Neuronal stem cell (in vitro differentiated cells): Measurements from ENCODE around the gene HIRIP3.

Experiments used
- DNase-seq: peaks from one replicate; pipeline ENCODE4 v3.0.0-alpha.2; 2013; ENCODE audit warnings: low spot score
- H2AFZ ChIP-seq: one replicate; pipeline ENCODE4 v1.6.1; 2013; ENCODE audit warnings: mild to moderate bottlenecking, low read length, inconsistent platforms
- H2AK5ac ChIP-seq: 2 replicates; pipeline ENCODE4 v1.6.1; 2013; ENCODE audit warnings: low read depth, mild to moderate bottlenecking, inconsistent platforms, low read length, moderate library complexity, mixed read lengths
- H2BK120ac ChIP-seq: 2 replicates; pipeline ENCODE4 v1.6.1; 2013; ENCODE audit warnings: low read depth, mild to moderate bottlenecking, inconsistent platforms, low read length, moderate library complexity, mixed read lengths
- H2BK12ac ChIP-seq: one replicate; pipeline ENCODE4 v1.6.1; 2013; ENCODE audit warnings: low read length, inconsistent platforms
- H2BK15ac ChIP-seq: 2 replicates; pipeline ENCODE4 v1.6.1; 2013; ENCODE audit warnings: mild to moderate bottlenecking, low read length, inconsistent platforms, mixed read lengths
- H2BK5ac ChIP-seq: one replicate; pipeline ENCODE4 v1.6.1; 2013; ENCODE audit warnings: inconsistent platforms, mild to moderate bottlenecking, low read length, moderate library complexity
- H3K14ac ChIP-seq: one replicate; pipeline ENCODE4 v1.6.1; 2013; ENCODE audit warnings: low read length, inconsistent platforms
- H3K18ac ChIP-seq: 2 replicates; pipeline ENCODE4 v1.6.1; 2013; ENCODE audit warnings: low read length, inconsistent platforms
- H3K23ac ChIP-seq: 2 replicates; pipeline ENCODE4 v1.6.1; 2013; ENCODE audit warnings: low read depth, mild to moderate bottlenecking, mixed read lengths, low read length, inconsistent platforms; ENCODE audit not compliant: poor library complexity
- H3K27ac ChIP-seq: replicated peaks from 3 replicates; pipeline ENCODE4 v1.5.1; 2013; ENCODE audit warnings: low read length, inconsistent platforms
- H3K27me3 ChIP-seq, 3 experiments: 2 replicates each; pipeline ENCODE4 v1.6.1; 2013; ENCODE audit warnings: low read length in 3 of 3, mild to moderate bottlenecking in 2 of 3, inconsistent platforms in 1 of 3, low read depth in 1 of 3, mixed read lengths in 1 of 3, moderate library complexity in 1 of 3; ENCODE audit not compliant: control insufficient read depth in 3 of 3, insufficient read depth in 3 of 3
- H3K36me3 ChIP-seq, 2 donors: replicated peaks in 1 of 2; 2 replicates each; pipeline ENCODE4 v1.6.1; 2013; ENCODE audit warnings: low read length in 2 of 2; ENCODE audit not compliant: control insufficient read depth in 2 of 2, insufficient read depth in 2 of 2
- H3K4ac ChIP-seq: 2 replicates; pipeline ENCODE4 v1.6.1; 2013; ENCODE audit warnings: inconsistent platforms, mild to moderate bottlenecking, low read length, moderate library complexity
- H3K4me1 ChIP-seq, 2 donors: 1 replicate in 1 of 2; 2 replicates in 1 of 2; pipeline ENCODE4 v1.6.1; 2013; ENCODE audit warnings: low read length in 2 of 2, low read depth in 1 of 2; ENCODE audit not compliant: control insufficient read depth in 2 of 2, insufficient read depth in 1 of 2
- H3K4me2 ChIP-seq: one replicate; pipeline ENCODE4 v1.6.1; 2013; ENCODE audit warnings: mild to moderate bottlenecking, low read length, inconsistent platforms; ENCODE audit not compliant: insufficient read depth, poor library complexity, severe bottlenecking
- H3K4me3 ChIP-seq, 2 donors: 2 replicates each; pipeline ENCODE4 v1.5.1; 2013; ENCODE audit warnings: low read length in 2 of 2, mild to moderate bottlenecking in 2 of 2, inconsistent platforms in 1 of 2, moderate library complexity in 1 of 2
- H3K79me1 ChIP-seq: one replicate; pipeline ENCODE4 v1.6.1; 2013; ENCODE audit warnings: low read depth, mild to moderate bottlenecking, inconsistent platforms, low read length, moderate library complexity
- H3K9ac ChIP-seq: one replicate; pipeline ENCODE4 v1.6.1; 2013; ENCODE audit warnings: mild to moderate bottlenecking, low read depth, low read length, inconsistent platforms; ENCODE audit not compliant: poor library complexity
- H3K9me3 ChIP-seq, 2 donors: replicated peaks in 1 of 2; 2 replicates each; pipeline versions ENCODE3 to v1.6.1; 2013; ENCODE audit warnings: low read length in 2 of 2, mild to moderate bottlenecking in 2 of 2, inconsistent platforms in 1 of 2, low read depth in 1 of 2, mixed read lengths in 1 of 2, moderate library complexity in 1 of 2; ENCODE audit not compliant: control insufficient read depth in 2 of 2, insufficient read depth in 1 of 2
- H4K8ac ChIP-seq: one replicate; pipeline ENCODE4 v1.6.1; 2013; ENCODE audit warnings: low read depth, mild to moderate bottlenecking, inconsistent platforms, low read length, moderate library complexity
- H4K91ac ChIP-seq: one replicate; pipeline ENCODE4 v1.6.1; 2013; ENCODE audit warnings: low read length, low read depth, mild to moderate bottlenecking, inconsistent platforms; ENCODE audit not compliant: poor library complexity
- WGBS, 2 donors: extraction: QIAGEN DNeasy Blood & Tissue Kit; methylation state at CpG; one replicate each; pipeline ENCODE4 v1.1.7; 2013; ENCODE audit warnings: missing lambda C conversion rate in 2 of 2, mixed read lengths in 1 of 2; ENCODE audit not compliant: insufficient read length in 2 of 2, insufficient replicate concordance in 1 of 2; ENCODE audit errors: extremely low coverage in 2 of 2; 5-methylcytosine and 5-hydroxymethylcytosine counted together

Gene HIRIP3

GRCh38 chr16:29943846-29944799 is 51.3 kb downstream of the HIRIP3 start:
- Histone ChIP-seq H4K8ac (peak overlapping the region; percentile 48), H2BK12ac (no peak overlapping the region), H4K91ac (no peak overlapping the region), H2BK120ac (no peak overlapping the region), H3K4me2 (no peak overlapping the region), H3K27ac (peak overlapping the region; percentile 36), H2AK5ac (no peak overlapping the region), H3K14ac (no peak overlapping the region), H3K9me3 (peaks cover 0 to 4% of the 10 kb centered on the region in 2 donors), H3K4ac (no peak overlapping the region), H3K4me1 (peaks cover 4 to 7% of the 10 kb centered on the region in 2 donors), H3K79me1 (no peaks in the 10 kb centered on the region), H3K4me3 (no peak overlapping the region), H3K23ac (no peak overlapping the region), H3K27me3 (no peaks in the 10 kb centered on the region), H2BK5ac (no peak overlapping the region), H3K36me3 (peaks cover 0 to 3% of the 10 kb centered on the region in 2 donors), H2BK15ac (no peak overlapping the region), H2AFZ (no peak overlapping the region), H3K18ac (peak overlapping the region; percentile 48), H3K9ac (no peak overlapping the region)
- no CpG with 5 or more reads among the region's 11 CpGs for WGBS, 2 donors
- no peak for DNase-seq
